T-cell (primary cell): ENCODE data around the gene FRMD5. TPM values are rescaled to one million over a fixed set of nuclear protein-coding genes. Genes with fewer than 3 reads are reported as not detected.
A peak's percentile ranks its signal among the peaks of the same experiment; 100 is the strongest.
"Not testable (repeated sequence)": the region's sequence is repeated elsewhere in the genome, so short reads cannot be mapped to it uniquely, and the experiment has no call there.

Experiments used
- ATAC-seq, 4 experiments: fragments of 200-7000 bp in 3 of 4; fragments of 150-1000 bp in 1 of 4; cut with Tn5 transposase; replicated peaks in 1 of 4; 1 replicate in 3 of 4; 2 replicates in 1 of 4; pipeline ENCODE4 v1.10.0; 2021; ENCODE audit warnings: moderate library complexity in 3 of 4, mild to moderate bottlenecking in 2 of 4, moderate number of reproducible peaks in 1 of 4
- CTCF ChIA-PET, 2 donors: fragments of 300-600 bp; sonication (Branson Sonifier 250); formaldehyde crosslinking; loops; one replicate each; lab custom pipeline; 2022; ENCODE audit warnings: antibody characterized with exemption in 2 of 2; lab: Charles Lee
- POLR2A ChIA-PET, 2 donors: fragments of 300-600 bp; sonication (Branson Sonifier 250); formaldehyde crosslinking; loops; one replicate each; lab custom pipeline; 2022; ENCODE audit warnings: antibody characterized with exemption in 2 of 2; lab: Charles Lee
- DNase-seq, 35 experiments: peaks; one replicate each; pipeline versions ENCODE4 v3.0.0 to v3.0.0-alpha.2; 2013 to 2023
- H3K27ac ChIP-seq: one replicate; pipeline ENCODE4 v1.5.1; 2013; ENCODE audit warnings: low read length
- H3K27me3 ChIP-seq, 2 experiments: replicated peaks in 1 of 2; 1 replicate in 1 of 2; 2 replicates in 1 of 2; pipeline versions ENCODE4 v1.6.1 to v1.7.0; 2013; ENCODE audit warnings: low read length in 1 of 2, mixed read lengths in 1 of 2; ENCODE audit not compliant: control insufficient read depth in 2 of 2, insufficient read depth in 2 of 2; ENCODE audit errors: extremely low read depth in 1 of 2
- H3K36me3 ChIP-seq, 2 donors: 1 replicate in 1 of 2; 2 replicates in 1 of 2; pipeline versions ENCODE4 v1.6.1 to v1.7.0; 2013; ENCODE audit warnings: low read length in 1 of 2; ENCODE audit not compliant: control insufficient read depth in 2 of 2, insufficient read depth in 1 of 2; ENCODE audit errors: extremely low read depth in 1 of 2
- H3K4me1 ChIP-seq, 2 experiments: 1 replicate in 1 of 2; 2 replicates in 1 of 2; pipeline versions ENCODE4 v1.6.1 to v1.7.0; 2013; ENCODE audit warnings: low read length in 2 of 2, mixed read lengths in 1 of 2; ENCODE audit not compliant: insufficient read depth in 2 of 2, control insufficient read depth in 1 of 2; ENCODE audit errors: extremely low read depth in 1 of 2
- H3K4me3 ChIP-seq, 2 donors: 1 replicate in 1 of 2; 2 replicates in 1 of 2; pipeline versions ENCODE4 v1.5.1 to v1.7.0; 2013; ENCODE audit warnings: mild to moderate bottlenecking in 2 of 2, low read length in 1 of 2, moderate library complexity in 1 of 2; ENCODE audit not compliant: control insufficient read depth in 1 of 2; ENCODE audit errors: extremely low read depth in 1 of 2
- H3K9me3 ChIP-seq: 2 replicates; pipeline ENCODE4 v1.7.0; 2013
- H3K27ac Mint-ChIP-seq, 2 donors: one replicate each; pipeline ENCODE4 v1.8.0; 2020 to 2021; ENCODE audit warnings: mild to moderate bottlenecking in 2 of 2, mixed read lengths in 2 of 2
- H3K27me3 Mint-ChIP-seq, 2 donors: one replicate each; pipeline ENCODE4 v1.8.0; 2021 to 2022; ENCODE audit warnings: mixed read lengths in 2 of 2
- H3K36me3 Mint-ChIP-seq: one replicate; pipeline ENCODE4 v1.8.0; 2021; ENCODE audit warnings: mixed read lengths
- H3K4me1 Mint-ChIP-seq, 3 donors: one replicate each; pipeline ENCODE4 v1.8.0; 2020 to 2022; ENCODE audit warnings: mixed read lengths in 3 of 3, mild to moderate bottlenecking in 1 of 3
- H3K4me3 Mint-ChIP-seq, 3 donors: one replicate each; pipeline ENCODE4 v1.8.0; 2020 to 2022; ENCODE audit warnings: mild to moderate bottlenecking in 3 of 3, mixed read lengths in 3 of 3, moderate library complexity in 3 of 3
- H3K9me3 Mint-ChIP-seq, 3 donors: one replicate each; pipeline ENCODE4 v1.8.0; 2020 to 2022; ENCODE audit warnings: mixed read lengths in 3 of 3
- WGBS: methylation state at CpG from one replicate; pipeline ENCODE4 v1.1.5; 2013; ENCODE audit warnings: missing lambda C conversion rate; ENCODE audit not compliant: insufficient coverage; 5-methylcytosine and 5-hydroxymethylcytosine counted together
- total RNA-seq, 35 experiments: library from RNA in 6 of 35; stranded (reverse) in 6 of 35; fragments of 120-200 nt in 1 of 35; gene quantifications; one replicate each; pipeline versions ENCODE4 v1.2.1 to v1.2.4 and lab custom pipeline; 2013 to 2026

Gene FRMD5
- total RNA-seq, 5 donors from 2014 or later (not counting 1 experiment from before 2014, with no cell fraction given), result 0.09 to 0.26 (median 0.23) TPM; not detected in 2

DNA sequence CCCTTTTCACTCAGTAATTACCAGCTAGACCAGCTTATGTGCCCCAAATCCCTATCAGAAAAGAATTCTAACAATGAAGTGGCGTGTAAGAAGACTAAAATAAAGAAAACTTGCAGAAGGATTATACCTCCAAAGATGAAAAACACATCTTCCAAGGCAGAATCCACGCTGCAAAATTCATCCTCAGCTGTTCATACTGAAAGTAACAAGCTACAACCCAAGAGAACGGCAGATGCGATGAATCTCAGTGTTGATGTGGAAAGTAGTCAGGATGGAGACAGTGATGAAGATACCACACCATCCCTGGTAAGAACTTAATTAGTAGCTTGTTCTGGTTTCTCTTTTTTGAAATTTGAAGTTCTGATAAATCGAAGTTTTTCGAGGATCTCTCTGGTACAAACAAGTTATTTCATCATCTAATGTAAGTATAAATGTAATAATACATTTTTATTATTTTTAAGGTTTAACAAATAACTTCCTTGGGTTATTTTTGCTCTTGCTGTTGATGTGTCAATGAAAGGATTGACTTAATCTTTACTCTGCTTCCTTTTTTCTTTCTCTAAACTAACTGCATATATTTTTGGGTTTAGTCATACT is 366.9 kb downstream of the FRMD5 start:
- ATAC-seq, result no peak

DNA sequence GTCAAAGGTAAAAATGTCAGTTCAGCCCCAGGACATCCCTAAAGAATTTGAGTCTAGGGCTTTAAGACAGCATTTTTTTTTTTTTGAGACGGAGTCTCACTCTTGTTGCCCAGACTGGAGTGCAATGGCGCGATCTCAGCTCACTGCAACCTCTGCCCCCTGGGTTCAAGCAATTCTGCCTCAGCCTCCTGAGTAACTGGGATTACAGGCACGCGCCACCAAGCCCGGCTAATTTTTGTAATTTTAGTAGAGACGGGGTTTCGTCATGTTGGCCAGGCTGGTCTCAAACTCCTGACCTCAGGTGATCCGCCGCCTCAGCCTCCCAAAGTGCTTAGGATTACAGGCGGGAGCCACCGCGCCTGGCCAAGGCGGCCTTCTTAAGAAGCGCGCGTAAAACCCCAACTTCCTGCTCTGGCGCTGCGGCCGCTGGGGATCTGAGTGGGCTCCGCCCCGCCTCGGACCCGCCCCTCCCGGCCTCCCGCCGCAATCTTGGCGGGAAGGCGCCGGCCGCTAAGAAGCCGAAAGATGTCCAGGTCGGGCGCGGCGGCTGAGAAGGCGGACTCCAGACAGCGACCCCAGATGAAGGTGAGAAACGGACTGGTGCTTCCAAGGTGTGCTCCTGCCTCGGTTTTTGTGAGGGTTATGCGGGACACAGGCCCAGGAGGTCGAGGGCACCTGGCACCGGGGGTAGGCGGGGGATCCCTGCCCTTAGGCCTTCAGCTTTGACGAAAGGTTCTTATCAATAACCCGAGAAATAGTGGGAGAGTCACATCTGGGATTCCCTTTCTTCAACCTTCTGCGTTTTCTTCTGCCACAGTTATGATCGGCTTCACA is 368.3 kb downstream of the FRMD5 start, which contains the start of gene WDR76:
WDR76 (plus strand) TSS at position 495 of the 834 bp plus-strand sequence; CDS start at position 526, 31 bp downstream.
- peaks cover 30 to 65% of the 10 kb centered on the region in 2 experiments for H3K4me1 ChIP-seq
- ChIA-PET POLR2A (interaction anchor here in 1 of 2 donors (1.0 kb wide), 1 partner anchor 9 kb away, joined by 4 read pairs; no protein-coding TSS in a partner anchor), CTCF (no interaction called here)
- whole genome bisulfite sequencing, result 1% methylated on average over 41 of the region's 48 CpGs
- ATAC-seq (peak; percentile 56 to 73 (median 66)), DNase-seq (peak; percentile 16 to 81 (median 44))
- no peaks in the 10 kb centered on the region for H3K9me3 ChIP-seq
- H3K36me3 ChIP-seq, result no peaks in the 10 kb centered on the region
- H3K27ac ChIP-seq, result peak within 1 kb of the TSS; percentile 71
- Mint-ChIP-seq H3K27me3 (no peaks in the 10 kb centered on the region), H3K4me1 (peaks cover 55 to 69% (median 56%) of the 10 kb centered on the region in 3 donors), H3K9me3 (no peaks in the 10 kb centered on the region), H3K27ac (peak within 1 kb of the TSS; percentile 89 to 91), H3K36me3 (peaks cover 2% of the 10 kb centered on the region), H3K4me3 (peak within 1 kb of the TSS; percentile 84 to 99 (median 89))
- H3K4me3 ChIP-seq, result peak within 1 kb of the TSS; percentile 46 to 72
- H3K27me3 ChIP-seq, result no peaks in the 10 kb centered on the region

More for the DNA sequence above, 366.9 kb downstream of the FRMD5 start:
- DNase-seq, result peak in 2 of 35 experiments; percentile 10 to 46
- peak overlapping the region; percentile 84 to 99 (median 89) for H3K4me3 Mint-ChIP-seq
- no peaks in the 10 kb centered on the region for H3K36me3 Mint-ChIP-seq
- Histone ChIP-seq H3K9me3 (no peaks in the 10 kb centered on the region), H3K4me3 (peak overlapping the region in 1 of 2 donors; percentile 72), H3K27ac (peak overlapping the region; percentile 71), H3K36me3 (no peaks in the 10 kb centered on the region), H3K4me1 (peaks cover 27 to 57% of the 10 kb centered on the region in 2 experiments), H3K27me3 (no peaks in the 10 kb centered on the region)
- H3K27me3 Mint-ChIP-seq, result no peaks in the 10 kb centered on the region
- H3K9me3 Mint-ChIP-seq, result no peaks in the 10 kb centered on the region
- H3K4me1 Mint-ChIP-seq, result peaks cover 55 to 63% (median 57%) of the 10 kb centered on the region in 3 donors
- no CpG with 5 or more reads among the region's 6 CpGs for WGBS
- peak overlapping the region; percentile 89 to 91 for H3K27ac Mint-ChIP-seq
- POLR2A ChIA-PET, result interaction anchor here in 1 of 2 donors (0.5 to 0.7 kb wide), 3 partner anchors 19 to 877 kb away, joined by 3 to 5 read pairs (median 4); no protein-coding TSS in a partner anchor
- CTCF ChIA-PET, result no interaction called here

DNA sequence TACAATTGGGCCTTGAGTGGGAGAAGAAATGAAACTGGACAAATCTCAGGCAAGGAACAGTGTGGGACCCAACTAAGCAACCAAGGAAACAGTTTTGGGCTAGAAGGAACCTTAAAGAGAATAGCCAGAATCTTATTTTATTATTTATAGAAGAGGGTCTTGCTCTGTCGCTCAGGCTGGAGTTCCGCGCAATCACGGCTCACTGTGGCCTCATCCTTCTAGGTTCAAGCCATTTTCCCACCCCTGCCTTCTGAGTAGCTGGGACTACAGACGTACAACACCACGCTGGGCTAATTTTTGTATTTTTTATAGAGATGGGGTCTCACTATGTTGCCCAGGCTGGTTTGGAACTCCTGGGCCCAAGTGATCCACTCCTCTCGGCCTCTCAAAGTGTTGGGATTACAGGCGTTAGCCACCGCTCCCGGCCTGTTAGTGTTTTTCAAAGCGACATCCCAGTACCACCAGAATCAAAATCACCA is 369.0 kb downstream of the FRMD5 start:
- Mint-ChIP-seq H3K27ac (peak overlapping the region; percentile 89 to 91), H3K36me3 (peaks cover 3% of the 10 kb centered on the region), H3K4me1 (peaks cover 58 to 72% (median 60%) of the 10 kb centered on the region in 3 donors), H3K27me3 (no peaks in the 10 kb centered on the region), H3K4me3 (peak overlapping the region; percentile 84 to 99 (median 89)), H3K9me3 (no peaks in the 10 kb centered on the region)
- no peak for ATAC-seq
- H3K4me3 ChIP-seq, result peak overlapping the region; percentile 46 to 72
- CTCF ChIA-PET, result no interaction called here
- no peaks in the 10 kb centered on the region for H3K27me3 ChIP-seq
- H3K36me3 ChIP-seq, result no peaks in the 10 kb centered on the region
- peaks cover 32 to 62% of the 10 kb centered on the region in 2 experiments for H3K4me1 ChIP-seq
- POLR2A ChIA-PET, result no interaction called here
- no peak for DNase-seq
- peak overlapping the region; percentile 71 for H3K27ac ChIP-seq
- H3K9me3 ChIP-seq, result no peaks in the 10 kb centered on the region
- WGBS, result 98% methylated on average over 6 of the region's 11 CpGs

DNA sequence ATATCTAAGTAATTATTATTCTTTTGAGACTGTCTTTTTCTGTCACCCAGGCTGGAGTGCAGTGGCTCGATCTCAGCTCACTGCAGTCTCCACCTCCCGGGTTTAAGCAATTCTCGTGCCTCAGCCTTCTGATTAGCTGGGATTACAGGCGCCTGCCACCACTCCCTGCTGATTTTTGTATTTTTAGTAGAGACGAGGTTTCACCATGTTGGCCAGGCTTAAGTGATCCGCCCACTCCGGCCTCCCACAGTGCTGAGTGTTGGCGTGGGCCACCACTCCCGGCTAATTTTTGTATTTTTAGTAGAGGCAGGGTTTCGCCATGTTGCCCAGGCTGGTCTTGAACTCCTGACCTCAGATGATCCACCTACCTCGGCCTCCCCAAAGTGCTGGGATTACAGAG is 369.8 kb downstream of the FRMD5 start:
- peak overlapping the region in 2 of 3 donors; percentile 98 to 99 for H3K4me3 Mint-ChIP-seq
- CTCF ChIA-PET, result interaction anchor here in 1 of 2 donors (0.6 to 1.8 kb wide), 2 partner anchors 48 to 1083 kb away, joined by 5 to 6 read pairs; partner anchors contain the start of gene ELL3
- WGBS, result 94% methylated on average over 7 of the region's 11 CpGs

DNA sequence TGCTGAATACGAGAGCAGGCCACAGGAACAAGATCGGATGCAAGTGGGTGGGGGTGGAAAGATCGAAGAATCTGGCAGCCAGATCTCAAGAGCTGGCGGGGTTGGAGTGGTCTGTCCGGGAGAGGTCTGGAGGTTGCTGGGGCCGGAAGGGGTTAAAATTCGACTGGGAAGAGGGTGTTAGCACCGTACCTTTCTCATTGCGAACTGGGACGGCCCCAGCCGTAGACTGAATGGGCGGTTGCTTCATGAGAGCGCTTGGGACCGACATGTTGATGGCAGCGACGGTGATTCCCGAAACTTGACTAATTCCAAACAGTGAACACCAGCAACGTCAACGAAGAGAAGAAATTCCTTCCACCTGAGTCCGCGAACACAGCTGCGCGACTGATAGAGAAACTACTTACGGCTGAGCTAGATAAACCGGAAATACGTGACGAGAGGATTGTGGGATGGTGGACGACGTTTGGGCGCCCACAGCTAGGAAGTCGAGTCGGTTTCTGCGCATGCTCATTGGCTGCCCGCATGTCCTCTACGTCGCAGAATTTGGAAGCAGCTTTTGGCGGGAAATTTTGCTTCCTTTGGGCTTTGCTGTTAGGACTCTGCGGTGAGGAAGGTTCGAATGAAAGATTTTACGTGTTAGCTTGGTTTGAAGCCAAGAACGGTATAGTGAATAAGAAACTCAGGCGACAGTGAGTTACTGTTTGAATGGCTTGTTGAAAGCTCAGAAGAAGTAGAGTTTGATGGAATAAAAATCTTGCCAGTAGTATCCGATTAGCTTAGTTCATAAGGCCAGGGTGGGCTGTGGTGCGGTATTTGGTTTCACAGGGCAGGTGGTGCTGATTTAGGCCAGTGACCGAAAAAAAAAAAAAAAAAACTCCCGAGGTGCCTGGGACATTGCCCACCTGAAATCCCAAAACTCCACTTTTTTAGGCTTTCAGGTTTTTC is 370.5 kb downstream of the FRMD5 start, which contains the start of gene MFAP1:
MFAP1 (minus strand) TSS at position 389 of the 945 bp plus-strand sequence; CDS start at position 268, 121 bp downstream.
- Histone ChIP-seq H3K4me3 (peak within 1 kb of the TSS; percentile 96 to 99), H3K27ac (peak within 1 kb of the TSS; percentile 92), H3K4me1 (peaks cover 32 to 58% of the 10 kb centered on the region in 2 experiments), H3K27me3 (no peaks in the 10 kb centered on the region), H3K36me3 (no peaks in the 10 kb centered on the region), H3K9me3 (no peaks in the 10 kb centered on the region)
- peaks cover 54 to 76% (median 64%) of the 10 kb centered on the region in 3 donors for H3K4me1 Mint-ChIP-seq
- no peaks in the 10 kb centered on the region for H3K27me3 Mint-ChIP-seq
- DNase-seq (peak; percentile 74 to 98 (median 89)), ATAC-seq (peak; percentile 89 to 93 (median 90))
- H3K4me3 Mint-ChIP-seq, result peak within 1 kb of the TSS; percentile 98 to 99 (median 98)
- ChIA-PET POLR2A (interaction anchor here (0.5 to 1.6 kb wide), 18 partner anchors 8 to 738 kb away, joined by 3 to 19 read pairs (median 4); partner anchors contain the start of genes HYPK (in 2 of the 2), ELL3 (in 1 of the 2), GOLM2 (in 1 of the 2) and PDIA3 (in 1 of the 2)), CTCF (interaction anchor here in 1 of 2 donors (0.6 to 1.8 kb wide), 6 partner anchors 16 to 1083 kb away, joined by 3 to 6 read pairs (median 4); partner anchors contain the start of genes ELL3, HYPK and SERINC4)
- 4% methylated on average over 32 of the region's 46 CpGs for WGBS
- peaks cover 3% of the 10 kb centered on the region for H3K36me3 Mint-ChIP-seq
- H3K9me3 Mint-ChIP-seq, result no peaks in the 10 kb centered on the region
- H3K27ac Mint-ChIP-seq, result peak within 1 kb of the TSS; percentile 97 to 98

More for the DNA sequence above, 369.8 kb downstream of the FRMD5 start:
- Mint-ChIP-seq H3K27ac (peak overlapping the region in 1 of 2 donors; percentile 98), H3K4me1 (peaks cover 60 to 77% (median 65%) of the 10 kb centered on the region in 3 donors)
- not testable (repeated sequence) for H3K4me3 ChIP-seq, H3K27me3 ChIP-seq, H3K36me3 ChIP-seq, DNase-seq, H3K36me3 Mint-ChIP-seq, H3K27me3 Mint-ChIP-seq, H3K9me3 Mint-ChIP-seq, H3K27ac ChIP-seq, H3K9me3 ChIP-seq, ATAC-seq
- POLR2A ChIA-PET, result interaction anchor here (0.6 to 1.6 kb wide), 8 partner anchors 25 to 737 kb away, joined by 3 to 11 read pairs (median 4); partner anchors contain the start of genes HYPK (in 2 of the 2), ELL3 (in 1 of the 2), GOLM2 (in 1 of the 2) and PDIA3 (in 1 of the 2)
- H3K4me1 ChIP-seq, result peaks cover 32 to 62% of the 10 kb centered on the region in 2 experiments
